ENCODE data around the gene USP15. TPM values are rescaled to one million over a fixed set of nuclear protein-coding genes. Genes with fewer than 3 reads are reported as not detected.

Gene USP15
- total and polyA plus RNA-seq, 2 donors (not counting 3 experiments of a cell fraction or from before 2014, with no cell fraction given): 20.0 to 61.8 TPM

GRCh38 chr12:62409068-62409467, 148.9 kb downstream of the USP15 start:
- TF ChIP-seq POLR2A (IDR thresholded peaks at IDR 0.05; ENCODE audit: low read depth, low read length): no peak
- TF ChIP-seq EZH2 (IDR thresholded peaks at IDR 0.05; ENCODE audit: borderline replicate concordance, low read depth, low read length, severe bottlenecking): no peak
- no peak for TF ChIP-seq CTCF (IDR thresholded peaks at IDR 0.05; ENCODE audit: extremely low read depth in 1 of 2, insufficient read depth in 1 of 2, low read depth in 1 of 2, low read length in 2 of 2)
- no peak for TF ChIP-seq GATA2 (IDR thresholded peaks at IDR 0.05; ENCODE audit: insufficient read depth, insufficient read length, low read depth, low read length)
- no peak for TF ChIP-seq JUN (IDR thresholded peaks at IDR 0.05; ENCODE audit: borderline replicate concordance, insufficient read depth, insufficient read length, low read depth)
- TF ChIP-seq POLR2AphosphoS5 (IDR thresholded peaks at IDR 0.05; ENCODE audit: insufficient read depth, low read depth, low read length): no peak
- no peak for TF ChIP-seq MAX (IDR thresholded peaks at IDR 0.05; ENCODE audit: insufficient read depth, insufficient read length)
- peaks cover 0 to 9% of the 10 kb centered on the region in 2 experiments for H3K36me3 ChIP-seq (ENCODE audit: control insufficient read depth in 2 of 2, extremely low read depth in 1 of 2, insufficient read depth in 2 of 2, low read length in 2 of 2)
- no peaks in the 10 kb centered on the region for H3K9me1 ChIP-seq (replicated peaks; ENCODE audit: control insufficient read depth, extremely low read depth, insufficient read depth, low read length)
- CTCF ChIA-PET: no interaction called here
- H3K4me3 ChIP-seq (replicated peaks in 1 of 3; ENCODE audit: insufficient read depth in 1 of 3, low read depth in 1 of 3, low read length in 3 of 3): no peak overlapping the region
- H3K9ac ChIP-seq (replicated peaks; ENCODE audit: extremely low read depth, insufficient read depth, low read length): no peak overlapping the region
- FAIRE-seq: no peak
- BruUV-seq (replicated peaks): no TSS peak
- POLR2A ChIA-PET: no interaction called here
- intact Hi-C loops (cut with micrococcal nuclease) (no loop called here), dilution Hi-C loops (cut with MboI; ENCODE audit: extremely low pct_ligation_motif_present, low sequenced_read_pairs) (no loop called here)
- no peaks in the 10 kb centered on the region for H3K27me3 ChIP-seq (ENCODE audit: control insufficient read depth in 2 of 2, insufficient read depth in 2 of 2, low read length in 2 of 2)
- H3K9me3 ChIP-seq (replicated peaks; ENCODE audit: control insufficient read depth, insufficient read depth, low read length): no peaks in the 10 kb centered on the region
- no peaks in the 10 kb centered on the region for H3K4me1 ChIP-seq (ENCODE audit: control insufficient read depth, extremely low read depth, insufficient read depth, low read length)
- H3K27ac ChIP-seq (ENCODE audit: insufficient read depth, low read depth, low read length): no peak overlapping the region
- DNase-seq (ENCODE audit: low read depth, low spot score): no peak
- no peaks in the 10 kb centered on the region for H4K20me1 ChIP-seq (replicated peaks; ENCODE audit: control insufficient read depth, extremely low read depth, insufficient read depth, low read length)
- H2AFZ ChIP-seq (ENCODE audit: low read depth, low read length): no peak overlapping the region
- H3K4me2 ChIP-seq (ENCODE audit: insufficient read depth, low read length): no peak overlapping the region
- H3K79me2 ChIP-seq (ENCODE audit: control insufficient read depth, insufficient read depth, low read length): no peaks in the 10 kb centered on the region

Measured in endothelial cell of umbilical vein (primary cell).